ENCODE data around the gene KNL1. TPM values are rescaled to one million over a fixed set of nuclear protein-coding genes. Genes with fewer than 3 reads are reported as not detected.
"Not testable (repeated sequence)": the region's sequence is repeated elsewhere in the genome, so short reads cannot be mapped to it uniquely, and the experiment has no call there.

The KNL1 gene
- total RNA-seq, 3 donors from 2014 or later, result 0.66 to 1.8 (median 1.3) TPM

- Histone ChIP-seq H3K4me3 (no peak overlapping the region), H3K36me3 (no peaks in the 10 kb centered on the region), H3K4me1 (no peaks in the 10 kb centered on the region), H3K27me3 (no peaks in the 10 kb centered on the region), H3K27ac (no peak overlapping the region), H3K9me3 (no peaks in the 10 kb centered on the region)
- intact Hi-C loops (cut with DNase I; ENCODE audit: low total_unique reads), result no loop called here
- no peak for DNase-seq (ENCODE audit: low spot score in 2 of 2)
- TF ChIP-seq POLR2A (IDR thresholded peaks at IDR 0.05) (no peak), POLR2AphosphoS5 (IDR thresholded peaks at IDR 0.05) (no peak), CTCF (IDR thresholded peaks at IDR 0.05) (no peak)
These were observed 56.4 kb downstream of the KNL1 start for GRCh38 chr15:40650479-40650878.

DNA sequence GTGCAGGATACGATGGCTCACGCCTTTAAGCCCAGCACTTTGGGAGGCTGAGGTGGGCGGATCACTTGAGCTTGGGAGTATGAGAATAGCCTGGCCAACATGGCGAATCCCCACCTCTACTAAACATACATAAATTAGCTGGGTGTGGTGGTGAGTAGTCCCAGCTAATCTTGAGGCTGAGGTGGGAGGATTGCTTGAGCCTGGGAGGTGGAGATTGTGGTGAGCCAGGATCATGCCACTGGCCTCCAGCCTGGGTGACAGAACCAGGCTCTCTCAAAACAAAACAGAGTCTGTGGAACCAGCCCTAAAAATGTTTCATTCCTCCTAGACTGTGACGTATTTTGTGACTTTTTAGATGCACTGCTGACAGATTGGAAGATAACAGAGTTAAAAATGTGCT is 66.6 kb downstream of the KNL1 start:
- Histone ChIP-seq H3K4me1 (no peaks in the 10 kb centered on the region), H3K9me3 (no peaks in the 10 kb centered on the region), H3K4me3 (no peak overlapping the region), H3K27ac (no peak overlapping the region), H3K36me3 (no peaks in the 10 kb centered on the region), H3K27me3 (no peaks in the 10 kb centered on the region)
- intact Hi-C loops (cut with DNase I; ENCODE audit: low total_unique reads), result no loop called here
- no peak for DNase-seq (ENCODE audit: low spot score in 2 of 2)
- TF ChIP-seq POLR2AphosphoS5 (IDR thresholded peaks at IDR 0.05), result no peak
- no peak for TF ChIP-seq POLR2A (IDR thresholded peaks at IDR 0.05)
- no peak for TF ChIP-seq CTCF (IDR thresholded peaks at IDR 0.05)

DNA sequence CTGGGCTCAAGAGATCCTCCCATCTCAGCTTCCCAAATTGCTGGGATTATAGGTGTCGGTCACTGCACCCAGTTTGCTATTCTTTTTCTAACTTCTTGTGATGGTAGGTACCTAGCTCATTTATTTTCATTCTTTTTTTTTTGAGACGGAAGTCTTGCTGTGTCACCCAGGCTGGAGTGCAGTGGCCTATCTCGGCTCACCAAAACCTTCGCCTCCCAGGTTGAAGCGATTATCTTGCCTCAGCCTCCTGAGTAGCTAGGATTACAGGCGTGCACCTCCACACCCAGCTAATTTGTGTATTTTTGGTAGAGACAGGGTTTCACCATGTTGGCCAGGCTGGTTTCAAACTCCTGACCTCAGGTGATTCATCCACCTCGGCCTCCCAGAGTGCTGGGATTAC is 70.9 kb downstream of the KNL1 start:
- intact Hi-C loops (cut with DNase I; ENCODE audit: low total_unique reads), result no loop called here
- H3K27me3 ChIP-seq, result no peaks in the 10 kb centered on the region
- H3K4me3 ChIP-seq, result no peak overlapping the region
- no peaks in the 10 kb centered on the region for H3K9me3 ChIP-seq
- H3K36me3 ChIP-seq, result no peaks in the 10 kb centered on the region
- no peak for DNase-seq (ENCODE audit: low spot score in 2 of 2)
- no peak overlapping the region for H3K27ac ChIP-seq
- TF ChIP-seq POLR2A (IDR thresholded peaks at IDR 0.05) (no peak), POLR2AphosphoS5 (IDR thresholded peaks at IDR 0.05) (no peak), CTCF (IDR thresholded peaks at IDR 0.05) (no peak)
- H3K4me1 ChIP-seq, result no peaks in the 10 kb centered on the region

DNA sequence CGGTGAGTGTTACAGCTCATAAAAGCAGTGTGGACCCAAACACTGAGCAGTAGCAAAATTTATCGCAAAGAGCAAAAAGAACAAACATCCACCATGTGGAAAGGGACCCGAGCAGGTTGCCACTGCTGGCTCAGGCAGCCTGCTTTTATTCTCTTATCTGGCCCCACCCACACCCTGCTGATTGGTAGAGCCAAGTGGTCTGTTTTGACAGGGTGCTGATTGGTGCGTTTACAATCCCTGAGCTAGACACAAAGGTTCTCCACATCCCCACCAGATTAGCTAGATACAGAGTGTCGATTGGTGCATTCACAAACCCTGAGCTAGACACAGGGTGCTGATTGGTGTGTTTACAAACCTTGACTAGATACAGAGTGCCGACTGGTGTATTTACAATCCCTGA is 82.2 kb downstream of the KNL1 start:
- H3K4me1 ChIP-seq; H3K9me3 ChIP-seq; DNase-seq (ENCODE audit: low spot score in 2 of 2); H3K27ac ChIP-seq; H3K4me3 ChIP-seq; intact Hi-C loops (cut with DNase I; ENCODE audit: low total_unique reads); H3K36me3 ChIP-seq; H3K27me3 ChIP-seq: not testable (repeated sequence)

DNA sequence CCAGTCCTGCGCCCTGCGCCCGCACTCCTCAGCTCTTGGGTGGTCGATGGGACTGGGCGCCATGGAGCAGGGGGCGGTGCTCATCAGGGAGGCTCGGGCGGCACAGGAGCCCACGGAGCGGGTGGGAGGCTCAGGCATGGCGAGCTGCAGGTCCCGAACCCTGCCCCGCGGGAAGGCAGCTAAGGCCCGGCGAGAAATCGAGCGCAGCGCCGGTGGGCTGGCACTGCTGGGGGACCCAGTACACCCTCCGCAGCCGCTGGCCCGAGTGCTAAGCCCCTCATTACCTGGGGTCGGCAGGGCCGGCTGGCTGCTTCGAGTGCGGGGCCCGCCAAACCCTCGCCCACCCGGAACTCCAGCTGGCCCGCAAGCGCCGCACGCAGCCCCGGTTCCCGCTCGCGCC is 82.9 kb downstream of the KNL1 start:
- H3K27ac ChIP-seq; DNase-seq (ENCODE audit: low spot score in 2 of 2); H3K36me3 ChIP-seq; H3K4me1 ChIP-seq; H3K4me3 ChIP-seq; H3K27me3 ChIP-seq; intact Hi-C loops (cut with DNase I; ENCODE audit: low total_unique reads); H3K9me3 ChIP-seq: not testable (repeated sequence)

- Histone ChIP-seq H3K36me3 (no peaks in the 10 kb centered on the region), H3K9me3 (no peaks in the 10 kb centered on the region), H3K4me1 (no peaks in the 10 kb centered on the region), H3K27me3 (no peaks in the 10 kb centered on the region), H3K27ac (no peak overlapping the region), H3K4me3 (no peak overlapping the region)
- no peak for TF ChIP-seq POLR2A (IDR thresholded peaks at IDR 0.05)
- no peak for TF ChIP-seq CTCF (IDR thresholded peaks at IDR 0.05)
- TF ChIP-seq POLR2AphosphoS5 (IDR thresholded peaks at IDR 0.05), result no peak
- intact Hi-C loops (cut with DNase I; ENCODE audit: low total_unique reads), result no loop called here
- DNase-seq (ENCODE audit: low spot score in 2 of 2), result no peak
These were observed 86.1 kb downstream of the KNL1 start for GRCh38 chr15:40680151-40680550.

- H3K4me1 ChIP-seq; H3K36me3 ChIP-seq; H3K9me3 ChIP-seq; H3K4me3 ChIP-seq; intact Hi-C loops (cut with DNase I; ENCODE audit: low total_unique reads); H3K27ac ChIP-seq; H3K27me3 ChIP-seq; DNase-seq (ENCODE audit: low spot score in 2 of 2): not testable (repeated sequence)
These were observed 86.9 kb downstream of the KNL1 start for GRCh38 chr15:40680959-40681358.

Data from breast epithelium (tissue), 4 donors.